GM18520 (cell line): Measurements from ENCODE around the gene GABRP.

Experiments used
- ATAC-seq: cut with Tn5 transposase; IDR thresholded peaks from one replicate; pipeline ENCODE4 v1.9.1; 2021; ENCODE audit not compliant: unreplicated experiment

GABRP gene

DNA sequence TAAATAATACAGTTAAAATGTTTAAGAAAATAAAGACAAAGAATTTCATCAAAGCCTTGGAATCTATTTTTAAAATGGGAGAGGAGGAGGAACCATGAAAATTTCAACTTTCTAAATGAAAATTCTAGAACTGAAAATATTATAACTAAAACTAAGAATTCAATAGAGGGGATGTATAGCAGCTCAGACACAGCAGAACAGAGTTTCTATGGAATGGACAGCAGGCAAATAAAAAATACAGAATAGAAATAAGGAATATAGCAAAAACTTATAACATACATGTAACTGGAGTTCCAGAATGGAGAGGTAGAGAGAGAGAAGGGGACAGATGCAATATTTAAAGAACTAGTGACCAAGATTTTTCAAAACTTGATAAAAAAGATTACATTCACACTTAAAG is 76.9 kb downstream of the GABRP start:
- ATAC-seq: no peak

DNA sequence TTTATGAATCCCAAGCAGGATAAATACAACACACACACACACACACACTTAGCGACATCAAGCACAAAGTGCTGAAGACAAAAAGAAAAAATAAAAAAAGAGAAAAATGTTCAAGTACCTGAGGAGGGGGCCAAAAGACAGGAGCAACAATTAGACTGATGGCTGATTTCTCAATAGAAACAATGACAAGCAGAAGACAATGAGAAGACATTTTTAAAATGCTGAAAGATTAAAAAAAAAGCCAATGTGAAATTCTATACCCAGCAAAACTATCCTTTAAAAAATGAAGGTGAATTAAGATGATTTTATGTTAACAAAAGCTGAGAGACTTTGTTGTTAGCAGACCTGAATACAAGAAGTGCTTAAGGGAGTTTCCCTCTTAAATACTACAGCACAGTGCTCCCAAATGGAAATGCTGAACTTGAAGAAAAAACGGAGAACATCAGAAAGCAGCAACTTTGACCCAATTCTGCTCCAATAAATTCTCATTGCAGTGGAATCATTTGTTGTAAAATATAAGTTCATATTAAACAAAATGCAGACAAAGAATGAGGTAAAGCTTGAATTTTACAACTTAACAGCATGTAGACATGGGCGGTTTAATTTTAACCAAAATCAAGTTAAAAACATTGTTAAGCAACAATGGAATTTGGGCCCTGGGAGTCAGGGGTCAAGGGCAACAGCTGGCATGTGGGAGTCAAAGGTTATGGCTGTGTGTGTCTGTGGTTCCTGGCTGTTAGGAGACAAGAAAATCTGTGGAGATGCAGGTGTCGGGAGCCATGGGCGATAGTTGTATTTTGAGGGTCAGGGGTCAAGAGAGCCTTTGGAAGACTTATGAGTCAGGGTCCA is 77.5 kb downstream of the GABRP start:
- no peak for ATAC-seq

DNA sequence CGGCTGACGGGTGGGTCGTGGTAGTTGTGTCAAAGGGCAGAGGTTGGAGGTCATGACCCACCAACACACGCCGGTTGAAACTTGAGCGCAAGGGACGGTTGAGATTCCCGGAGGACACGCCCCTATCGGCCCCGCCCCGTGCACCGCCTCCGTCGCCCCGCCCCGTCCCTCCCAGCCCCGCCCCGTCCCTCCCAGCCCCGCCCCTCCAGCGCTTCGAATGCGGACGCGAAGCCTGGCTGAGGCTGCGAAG is 78.1 kb downstream of the GABRP start:
- no peak for ATAC-seq

GRCh38 chr5:170861917-170862766 is 78.6 kb downstream of the GABRP start, which contains the start of gene RANBP17:
Gene RANBP17, plus strand, starts transcription at chr5:170862018.
- ATAC-seq: no peak

GRCh38 chr5:170863646-170864045 is 80.1 kb downstream of the GABRP start:
- ATAC-seq: no peak
